ENCODE data around the gene EPB42.
"Not testable (repeated sequence)": the region's sequence is repeated elsewhere in the genome, so short reads cannot be mapped to it uniquely, and the experiment has no call there.

EPB42 gene

DNA sequence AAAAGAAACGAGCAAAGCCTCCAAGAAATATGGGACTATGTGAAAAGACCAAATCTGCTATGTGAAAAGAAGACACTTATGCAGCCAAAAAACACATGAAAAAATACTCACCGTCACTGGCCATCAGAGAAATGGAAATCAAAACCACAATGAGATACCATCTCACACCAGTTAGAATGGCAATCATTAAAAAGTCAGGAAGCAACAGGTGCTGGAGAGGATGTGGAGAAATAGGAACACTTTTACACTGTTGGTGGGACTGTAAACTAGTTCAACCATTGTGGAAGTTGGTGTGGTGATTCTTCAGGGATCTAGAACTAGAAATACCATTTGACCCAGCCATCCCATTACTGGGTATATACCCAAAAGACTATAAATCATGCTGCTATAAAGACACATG, 43.7 kb downstream of the EPB42 start:
- H3K36me3 ChIP-seq (ENCODE audit: control insufficient read depth in 1 of 2, insufficient read depth in 2 of 2, low read length in 2 of 2): peaks cover 7 to 27% of the 10 kb centered on the region in 2 donors
- not testable (repeated sequence) for H3K27me3 ChIP-seq (ENCODE audit: low read depth, low read length); H3K27ac ChIP-seq (ENCODE audit: low read length); H3K4me3 ChIP-seq (ENCODE audit: low read depth in 1 of 2, low read length in 2 of 2); H3K9me3 ChIP-seq (ENCODE audit: control insufficient read depth in 1 of 2, low read length in 2 of 2); H3K4me1 ChIP-seq (ENCODE audit: control insufficient read depth in 1 of 2, insufficient read depth in 2 of 2, low read length in 2 of 2)

DNA sequence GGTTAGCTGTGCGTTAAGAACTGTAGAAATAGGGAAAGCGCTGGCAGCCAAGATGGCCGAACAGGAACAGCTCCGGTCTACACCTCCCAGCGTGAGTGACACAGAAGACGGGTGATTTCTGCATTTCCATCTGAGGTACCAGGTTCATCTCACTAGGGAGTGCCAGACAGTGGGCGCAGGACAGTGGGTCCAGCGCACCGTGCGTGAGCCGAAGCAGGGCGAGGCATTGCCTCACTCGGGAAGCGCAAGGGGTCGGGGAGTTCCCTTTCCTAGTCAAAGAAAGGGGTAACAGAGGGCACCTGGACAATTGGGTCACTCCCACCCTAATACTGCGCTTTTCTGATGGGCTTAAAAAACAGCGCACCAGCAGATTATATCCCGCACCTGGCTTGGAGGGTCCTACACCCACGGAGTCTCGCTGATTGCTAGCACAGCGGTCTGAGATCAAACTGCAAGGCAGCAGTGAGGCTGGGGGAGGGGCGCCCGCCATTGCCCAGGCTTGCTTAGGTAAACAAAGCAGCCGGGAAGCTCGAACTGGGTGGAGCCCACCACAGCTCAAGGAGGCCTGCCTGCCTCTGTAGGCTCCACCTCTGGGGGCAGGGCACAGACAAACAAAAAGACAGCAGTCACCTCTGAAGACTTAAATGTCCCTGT, 45.0 kb downstream of the EPB42 start:
- not testable (repeated sequence) for H3K4me3 ChIP-seq (ENCODE audit: low read depth in 1 of 2, low read length in 2 of 2); H3K9me3 ChIP-seq (ENCODE audit: control insufficient read depth in 1 of 2, low read length in 2 of 2); H3K27ac ChIP-seq (ENCODE audit: low read length); H3K27me3 ChIP-seq (ENCODE audit: low read depth, low read length); H3K4me1 ChIP-seq (ENCODE audit: control insufficient read depth in 1 of 2, insufficient read depth in 2 of 2, low read length in 2 of 2)
- H3K36me3 ChIP-seq (ENCODE audit: control insufficient read depth in 1 of 2, insufficient read depth in 2 of 2, low read length in 2 of 2): peaks cover 8 to 23% of the 10 kb centered on the region in 2 donors

DNA sequence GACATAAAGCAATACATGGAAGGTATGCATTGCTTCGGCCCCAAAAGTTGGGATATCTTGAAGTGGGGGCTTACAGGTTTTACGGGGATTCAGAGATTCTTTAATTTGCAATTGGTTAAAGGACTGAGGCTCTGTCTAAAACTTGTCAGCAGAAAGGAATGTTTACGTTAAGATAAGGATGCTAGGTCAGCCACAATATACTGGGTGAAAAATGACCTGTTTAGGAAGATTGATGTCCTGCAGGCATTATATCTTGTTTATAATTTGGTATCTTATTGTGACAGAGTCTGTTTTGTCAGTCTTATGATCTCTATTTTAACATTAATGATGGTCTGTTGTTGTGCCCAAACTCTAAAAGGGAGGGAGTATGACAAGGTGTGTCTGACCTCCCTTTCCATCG, 50.9 kb downstream of the EPB42 start:
- Histone ChIP-seq H3K4me3 (ENCODE audit: low read depth in 1 of 2, low read length in 2 of 2) (no peak overlapping the region), H3K9me3 (ENCODE audit: control insufficient read depth in 1 of 2, low read length in 2 of 2) (no peaks in the 10 kb centered on the region), H3K4me1 (ENCODE audit: control insufficient read depth in 1 of 2, insufficient read depth in 2 of 2, low read length in 2 of 2) (no peaks in the 10 kb centered on the region), H3K27me3 (ENCODE audit: low read depth, low read length) (no peaks in the 10 kb centered on the region), H3K27ac (ENCODE audit: low read length) (no peak overlapping the region), H3K36me3 (ENCODE audit: control insufficient read depth in 1 of 2, insufficient read depth in 2 of 2, low read length in 2 of 2) (peaks cover 16 to 24% of the 10 kb centered on the region in 2 donors)

DNA sequence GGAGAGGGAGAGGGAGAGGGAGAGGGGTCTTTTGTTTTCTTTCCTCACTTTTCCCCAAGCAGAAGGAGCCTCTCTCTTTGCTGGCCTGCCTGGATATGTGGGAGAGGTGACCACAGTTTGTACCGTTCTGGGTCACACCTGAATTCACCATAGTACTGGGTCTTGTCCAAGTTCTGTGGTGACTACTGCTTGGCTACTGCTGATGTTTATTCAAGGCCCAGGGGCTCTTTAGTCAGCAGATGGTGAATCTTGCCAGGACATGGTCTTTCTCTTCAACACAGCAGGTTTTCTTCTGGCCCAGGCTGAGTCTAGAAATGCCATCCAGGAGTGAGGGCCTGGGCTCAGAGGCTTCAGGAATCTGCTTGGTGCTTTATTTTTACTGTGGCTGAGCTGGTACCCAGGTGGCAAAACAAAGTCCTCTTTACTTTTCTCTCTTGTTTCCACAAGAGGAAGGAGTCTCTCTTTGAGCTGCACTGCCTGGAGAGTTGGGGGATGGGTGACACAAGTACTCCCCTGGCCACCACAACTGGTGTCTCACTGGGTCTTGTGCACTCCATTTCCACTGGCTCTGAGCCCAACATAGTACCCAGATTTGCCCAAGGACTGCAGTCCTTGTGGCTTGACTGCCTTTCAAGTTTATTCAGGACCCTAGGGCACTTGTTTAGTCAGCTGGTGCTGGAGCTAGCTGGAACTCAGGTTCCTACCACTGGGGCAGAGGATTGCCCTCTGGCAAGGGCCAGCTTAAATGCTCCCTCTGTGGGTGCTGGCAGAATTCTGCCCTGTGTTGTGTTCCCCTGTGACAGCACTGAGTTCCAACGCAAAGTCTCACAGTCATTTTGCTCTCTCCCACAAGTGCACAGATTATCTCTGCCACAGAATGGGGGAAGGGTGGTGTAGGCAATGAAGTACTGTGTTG, 52.4 kb downstream of the EPB42 start:
- H3K36me3 ChIP-seq (ENCODE audit: control insufficient read depth in 1 of 2, insufficient read depth in 2 of 2, low read length in 2 of 2): peaks cover 22 to 28% of the 10 kb centered on the region in 2 donors
- H3K4me1 ChIP-seq (ENCODE audit: control insufficient read depth in 1 of 2, insufficient read depth in 2 of 2, low read length in 2 of 2): no peaks in the 10 kb centered on the region
- H3K27me3 ChIP-seq (ENCODE audit: low read depth, low read length): no peaks in the 10 kb centered on the region

DNA sequence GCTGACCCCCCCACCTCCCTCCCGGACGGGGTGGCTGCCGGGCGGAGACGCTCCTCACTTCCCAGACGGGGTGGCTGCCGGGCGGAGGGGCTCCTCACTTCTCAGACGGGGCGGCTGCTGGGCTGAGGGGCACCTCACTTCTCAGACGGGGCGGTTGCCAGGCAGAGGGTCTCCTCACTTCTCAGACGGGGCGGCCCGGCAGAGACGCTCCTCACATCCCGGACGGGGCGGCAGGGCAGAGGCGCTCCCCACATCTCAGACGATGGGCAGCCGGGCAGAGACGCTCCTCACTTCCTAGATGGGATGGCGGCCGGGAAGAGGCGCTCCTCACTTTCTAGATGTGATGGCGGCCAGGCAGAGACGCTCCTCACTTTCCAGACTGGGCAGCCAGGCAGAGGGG, 53.6 kb downstream of the EPB42 start:
- not testable (repeated sequence) for H3K4me3 ChIP-seq (ENCODE audit: low read depth in 1 of 2, low read length in 2 of 2); H3K27me3 ChIP-seq (ENCODE audit: low read depth, low read length); H3K4me1 ChIP-seq (ENCODE audit: control insufficient read depth in 1 of 2, insufficient read depth in 2 of 2, low read length in 2 of 2); H3K27ac ChIP-seq (ENCODE audit: low read length); H3K9me3 ChIP-seq (ENCODE audit: control insufficient read depth in 1 of 2, low read length in 2 of 2)
- H3K36me3 ChIP-seq (ENCODE audit: control insufficient read depth in 1 of 2, insufficient read depth in 2 of 2, low read length in 2 of 2): peaks cover 15 to 21% of the 10 kb centered on the region in 2 donors

More for the DNA sequence above, 52.4 kb downstream of the EPB42 start:
- no peaks in the 10 kb centered on the region for H3K9me3 ChIP-seq (ENCODE audit: control insufficient read depth in 1 of 2, low read length in 2 of 2)
- H3K27ac ChIP-seq (ENCODE audit: low read length): no peak overlapping the region
- H3K4me3 ChIP-seq (ENCODE audit: low read depth in 1 of 2, low read length in 2 of 2): no peak overlapping the region

DNA sequence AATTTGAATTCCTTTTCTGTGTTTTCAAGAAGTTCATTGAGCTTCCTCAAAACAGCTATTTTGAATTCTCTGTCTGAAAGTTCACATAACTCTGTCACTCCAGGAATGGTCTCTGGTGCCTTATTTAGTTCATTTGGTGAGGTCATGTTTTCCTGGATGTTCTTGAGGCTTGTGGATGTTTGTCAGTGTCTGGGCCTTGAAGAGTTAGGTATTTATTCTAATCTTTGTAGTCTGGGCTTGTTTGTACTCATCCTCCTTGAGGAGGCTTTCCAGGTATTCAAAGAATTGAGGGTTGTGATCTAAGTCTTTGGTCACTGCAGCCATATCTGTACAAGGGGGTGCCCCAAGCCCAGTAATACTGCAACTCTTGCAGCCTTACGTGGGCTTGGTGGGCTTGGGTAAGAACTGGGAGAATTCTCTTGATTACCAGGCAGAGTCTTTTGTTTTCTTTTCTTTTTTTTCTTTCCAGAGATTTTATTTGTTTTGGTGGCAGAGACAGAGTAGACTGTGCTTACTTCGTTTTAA, 55.0 kb downstream of the EPB42 start:
- H3K9me3 ChIP-seq (ENCODE audit: control insufficient read depth in 1 of 2, low read length in 2 of 2): no peaks in the 10 kb centered on the region
- no peak overlapping the region for H3K27ac ChIP-seq (ENCODE audit: low read length)
- no peaks in the 10 kb centered on the region for H3K27me3 ChIP-seq (ENCODE audit: low read depth, low read length)
- H3K36me3 ChIP-seq (ENCODE audit: control insufficient read depth in 1 of 2, insufficient read depth in 2 of 2, low read length in 2 of 2): peaks cover 17 to 20% of the 10 kb centered on the region in 2 donors
- no peak overlapping the region for H3K4me3 ChIP-seq (ENCODE audit: low read depth in 1 of 2, low read length in 2 of 2)
- no peaks in the 10 kb centered on the region for H3K4me1 ChIP-seq (ENCODE audit: control insufficient read depth in 1 of 2, insufficient read depth in 2 of 2, low read length in 2 of 2)

DNA sequence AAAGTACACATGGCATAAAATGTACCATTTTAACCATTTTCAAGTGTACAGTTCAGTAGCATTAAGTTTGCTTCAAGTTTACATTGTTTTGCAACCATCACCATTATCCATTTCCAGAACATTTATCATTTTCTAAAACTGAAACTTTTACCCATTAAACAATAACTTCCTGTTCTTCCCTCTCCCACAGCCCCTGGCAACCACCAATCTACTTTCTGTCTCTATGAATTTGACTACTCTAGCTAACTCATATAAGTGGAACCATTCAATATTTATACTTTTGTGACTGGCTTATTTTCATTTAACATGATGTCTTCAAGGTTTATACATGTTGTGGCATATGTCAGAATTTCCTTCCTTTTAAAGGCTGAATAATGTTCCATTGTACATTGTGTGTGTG, 67.5 kb downstream of the EPB42 start:
- H3K4me3 ChIP-seq (ENCODE audit: low read depth in 1 of 2, low read length in 2 of 2): no peak overlapping the region
- H3K36me3 ChIP-seq (ENCODE audit: control insufficient read depth in 1 of 2, insufficient read depth in 2 of 2, low read length in 2 of 2): peaks cover 45 to 60% of the 10 kb centered on the region in 2 donors

DNA sequence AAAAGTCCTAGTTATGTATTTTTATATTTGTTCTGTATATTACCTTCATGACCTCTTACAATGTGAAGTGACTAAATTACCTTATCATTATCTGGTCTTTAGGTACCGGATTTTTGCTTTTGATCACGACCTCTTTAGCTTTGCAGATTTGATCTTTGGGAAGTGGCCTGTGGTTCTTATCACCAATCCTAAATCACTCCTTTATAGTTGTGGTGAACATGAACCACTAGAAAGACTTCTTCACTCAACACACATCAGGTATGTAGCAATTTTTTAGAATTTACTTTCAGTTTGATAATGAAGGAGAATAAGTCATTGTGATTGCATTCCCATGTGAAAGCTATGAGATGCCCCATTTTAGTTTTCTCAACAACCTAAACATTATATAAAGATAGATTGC, 69.1 kb downstream of the EPB42 start:
- H3K9me3 ChIP-seq (ENCODE audit: control insufficient read depth in 1 of 2, low read length in 2 of 2): no peaks in the 10 kb centered on the region
- no peak overlapping the region for H3K27ac ChIP-seq (ENCODE audit: low read length)
- H3K27me3 ChIP-seq (ENCODE audit: low read depth, low read length): no peaks in the 10 kb centered on the region
- H3K4me1 ChIP-seq (ENCODE audit: control insufficient read depth in 1 of 2, insufficient read depth in 2 of 2, low read length in 2 of 2): no peaks in the 10 kb centered on the region
- no peak overlapping the region for H3K4me3 ChIP-seq (ENCODE audit: low read depth in 1 of 2, low read length in 2 of 2)
- H3K36me3 ChIP-seq (ENCODE audit: control insufficient read depth in 1 of 2, insufficient read depth in 2 of 2, low read length in 2 of 2): peaks cover 52 to 54% of the 10 kb centered on the region in 2 donors

More for the DNA sequence above, 67.5 kb downstream of the EPB42 start:
- no peaks in the 10 kb centered on the region for H3K9me3 ChIP-seq (ENCODE audit: control insufficient read depth in 1 of 2, low read length in 2 of 2)
- no peak overlapping the region for H3K27ac ChIP-seq (ENCODE audit: low read length)
- no peaks in the 10 kb centered on the region for H3K4me1 ChIP-seq (ENCODE audit: control insufficient read depth in 1 of 2, insufficient read depth in 2 of 2, low read length in 2 of 2)
- H3K27me3 ChIP-seq (ENCODE audit: low read depth, low read length): no peaks in the 10 kb centered on the region

DNA sequence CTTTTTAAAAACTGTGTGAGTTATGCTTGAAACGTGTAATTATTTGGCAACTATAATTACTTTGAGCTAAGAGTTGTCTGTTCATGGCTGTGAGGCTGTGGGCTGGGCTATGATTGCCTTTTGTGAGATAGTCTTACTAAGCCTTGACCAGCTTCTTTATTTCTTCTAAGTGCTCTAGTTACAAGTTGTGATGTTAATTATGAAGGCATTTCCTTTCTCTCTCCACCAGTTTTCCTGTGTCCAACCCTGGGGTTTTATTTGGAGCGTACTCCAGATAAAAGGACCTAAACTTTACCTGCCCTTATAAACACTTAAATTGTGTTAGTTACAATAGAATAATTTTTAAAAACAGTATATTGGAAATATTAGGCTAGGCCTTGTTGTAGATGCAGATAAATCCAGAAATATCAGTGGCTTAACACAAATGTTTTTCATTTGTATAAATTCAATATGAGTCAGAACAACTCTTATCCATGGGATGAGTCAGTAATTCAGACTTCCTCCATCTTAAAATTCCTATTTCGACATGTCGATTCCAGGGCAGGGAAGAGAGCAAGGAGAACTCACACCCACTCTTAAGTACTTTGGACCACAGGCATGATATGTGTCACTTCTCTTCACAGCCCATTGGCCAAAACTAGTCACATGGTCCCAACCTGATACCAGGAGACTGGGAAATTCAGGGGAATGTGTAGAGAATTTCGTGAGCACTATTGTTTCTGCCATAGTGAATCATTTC, 70.5 kb downstream of the EPB42 start:
- peaks cover 55 to 61% of the 10 kb centered on the region in 2 donors for H3K36me3 ChIP-seq (ENCODE audit: control insufficient read depth in 1 of 2, insufficient read depth in 2 of 2, low read length in 2 of 2)

More for the DNA sequence above, 70.5 kb downstream of the EPB42 start:
- Histone ChIP-seq H3K27ac (ENCODE audit: low read length) (no peak overlapping the region), H3K4me3 (ENCODE audit: low read depth in 1 of 2, low read length in 2 of 2) (no peak overlapping the region), H3K27me3 (ENCODE audit: low read depth, low read length) (no peaks in the 10 kb centered on the region), H3K9me3 (ENCODE audit: control insufficient read depth in 1 of 2, low read length in 2 of 2) (no peaks in the 10 kb centered on the region), H3K4me1 (ENCODE audit: control insufficient read depth in 1 of 2, insufficient read depth in 2 of 2, low read length in 2 of 2) (no peaks in the 10 kb centered on the region)
